IMR-90 (cell line): ENCODE results near the gene IQGAP2. TPM values are rescaled to one million over a fixed set of nuclear protein-coding genes. Genes with fewer than 3 reads are reported as not detected.

ENCODE experiments used
- ATAC-seq: fragments of 200-7000 bp; cut with Tn5 transposase; 2 replicates; pipeline ENCODE4 v1.9.1; 2020; ENCODE audit warnings: low read depth, mild to moderate bottlenecking, moderate library complexity
- BruUV-seq: library from RNA; stranded (reverse); fragments of 400-500 nt; replicated peaks from 2 replicates; lab custom pipeline; 2021; lab: Mats Ljungman, UMichigan
- CTCF ChIA-PET: fragments of 300-600 bp; formaldehyde crosslinking; extraction: SDS; loops from one replicate; lab custom pipeline; 2021; ENCODE audit warnings: antibody characterized with exemption; lab: Yijun Ruan, JAX
- POLR2A ChIA-PET: fragments of 300-600 bp; sonication (Branson Sonifier 250); formaldehyde crosslinking; loops from one replicate; lab custom pipeline; 2022; ENCODE audit warnings: antibody characterized with exemption; ENCODE audit not compliant: unreplicated experiment; lab: Charles Lee
- DNase-seq: peaks from one replicate; pipeline ENCODE4 v3.0.0; 2013
- H2AFZ ChIP-seq: replicated peaks from 2 replicates; pipeline ENCODE3; 2013; ENCODE audit warnings: low read length, mild to moderate bottlenecking; ENCODE audit not compliant: poor library complexity
- H2AK5ac ChIP-seq: 2 replicates; pipeline ENCODE4 v1.6.1; 2013; ENCODE audit warnings: low read depth, low read length, inconsistent platforms
- H2AK9ac ChIP-seq: replicated peaks from 2 replicates; pipeline ENCODE3; 2013; ENCODE audit warnings: mild to moderate bottlenecking, low read depth, low read length, moderate library complexity; ENCODE audit not compliant: poor library complexity
- H2BK120ac ChIP-seq: 2 replicates; pipeline ENCODE4 v1.6.1; 2013; ENCODE audit warnings: low read depth, low read length, inconsistent platforms
- H2BK15ac ChIP-seq: 3 replicates; pipeline ENCODE4 v1.6.1; 2013; ENCODE audit warnings: low read depth, low read length, inconsistent platforms
- H2BK20ac ChIP-seq: 2 replicates; pipeline ENCODE4 v1.6.1; 2013; ENCODE audit warnings: low read depth, mild to moderate bottlenecking, inconsistent platforms, low read length, moderate library complexity
- H2BK5ac ChIP-seq: 2 replicates; pipeline ENCODE4 v1.6.1; 2013; ENCODE audit warnings: mild to moderate bottlenecking, low read depth, low read length, inconsistent platforms; ENCODE audit not compliant: poor library complexity, severe bottlenecking
- H3K14ac ChIP-seq: replicated peaks from 2 replicates; pipeline ENCODE4 v1.6.1; 2013; ENCODE audit warnings: low read depth, low read length, inconsistent platforms
- H3K18ac ChIP-seq: 2 replicates; pipeline ENCODE4 v1.6.1; 2013; ENCODE audit warnings: low read depth, low read length, control low read depth
- H3K23ac ChIP-seq: 2 replicates; pipeline ENCODE4 v1.6.1; 2013; ENCODE audit warnings: low read depth, low read length, inconsistent platforms
- H3K27ac ChIP-seq: 2 replicates; pipeline ENCODE4 v1.5.1; 2013; ENCODE audit warnings: mild to moderate bottlenecking, control low read depth, low read length; ENCODE audit not compliant: insufficient read depth
- H3K27me3 ChIP-seq: 2 replicates; pipeline ENCODE4 v1.6.1; 2013; ENCODE audit warnings: low read length; ENCODE audit not compliant: control insufficient read depth, insufficient read depth
- H3K36me3 ChIP-seq: 2 replicates; pipeline ENCODE4 v1.6.1; 2013; ENCODE audit warnings: low read length, mixed read lengths; ENCODE audit not compliant: control insufficient read depth, insufficient read depth
- H3K4ac ChIP-seq: 2 replicates; pipeline ENCODE4 v1.6.1; 2013; ENCODE audit warnings: low read depth, low read length, inconsistent platforms
- H3K4me1 ChIP-seq: 2 replicates; pipeline ENCODE4 v1.6.1; 2013; ENCODE audit warnings: low read length, mixed read lengths; ENCODE audit not compliant: control insufficient read depth, insufficient read depth
- H3K4me2 ChIP-seq: 2 replicates; pipeline ENCODE4 v1.6.1; 2013; ENCODE audit warnings: low read depth, mild to moderate bottlenecking, control low read depth, low read length, moderate library complexity
- H3K4me3 ChIP-seq: 2 replicates; pipeline ENCODE4 v1.5.1; 2013; ENCODE audit warnings: low read depth, mild to moderate bottlenecking, control low read depth, low read length, moderate library complexity; ENCODE audit not compliant: insufficient read depth
- H3K56ac ChIP-seq: 2 replicates; pipeline ENCODE4 v1.6.1; 2013; ENCODE audit warnings: low read length, inconsistent platforms; ENCODE audit not compliant: insufficient read depth; ENCODE audit errors: extremely low read depth
- H3K79me1 ChIP-seq, 2 experiments: 2 replicates each; pipeline ENCODE4 v1.6.1; 2013; ENCODE audit warnings: low read length in 2 of 2, inconsistent platforms in 1 of 2, low read depth in 1 of 2
- H3K9ac ChIP-seq: 2 replicates; pipeline ENCODE4 v1.6.1; 2013; ENCODE audit warnings: low read depth, low read length, control low read depth
- H3K9me1 ChIP-seq: 2 replicates; pipeline ENCODE4 v1.6.1; 2013; ENCODE audit warnings: low read length, inconsistent platforms; ENCODE audit not compliant: insufficient read depth
- H3K9me3 ChIP-seq: 2 replicates; pipeline ENCODE4 v1.6.1; 2013; ENCODE audit warnings: low read length; ENCODE audit not compliant: control insufficient read depth, insufficient read depth
- H4K20me1 ChIP-seq: 2 replicates; pipeline ENCODE4 v1.6.1; 2013; ENCODE audit warnings: low read length, inconsistent platforms; ENCODE audit not compliant: insufficient read depth
- H4K5ac ChIP-seq: 2 replicates; pipeline ENCODE4 v1.6.1; 2013; ENCODE audit warnings: mild to moderate bottlenecking, low read depth, low read length, control low read depth
- H4K8ac ChIP-seq, 2 experiments: 2 replicates each; pipeline ENCODE4 v1.6.1; 2013; ENCODE audit warnings: low read depth in 2 of 2, low read length in 2 of 2, control low read depth in 1 of 2, inconsistent platforms in 1 of 2
- H4K91ac ChIP-seq: 2 replicates; pipeline ENCODE4 v1.6.1; 2013; ENCODE audit warnings: low read depth, low read length, inconsistent platforms; ENCODE audit not compliant: insufficient read depth
- BHLHE40 ChIP-seq: fragments of 150-350 bp; IDR thresholded peaks from 2 replicates; pipeline ENCODE4 v1.6.1; 2016; ENCODE audit warnings: mild to moderate bottlenecking, low read depth, low read length
- CEBPB ChIP-seq: IDR thresholded peaks from 2 replicates; pipeline ENCODE4 v1.6.1; 2012; ENCODE audit warnings: low read depth, low read length, improper control_type of control experiment
- CHD1 ChIP-seq: IDR thresholded peaks from 2 replicates; pipeline ENCODE4 v1.6.1; 2012; ENCODE audit warnings: low read depth, low read length, improper control_type of control experiment
- CTCF ChIP-seq: conservative IDR thresholded peaks from 2 replicates; pipeline ENCODE4 v1.5.1; 2012; ENCODE audit warnings: mild to moderate bottlenecking, low read depth, low read length, improper control_type of control experiment
- ELK1 ChIP-seq: fragments of 150-350 bp; IDR thresholded peaks from 2 replicates; pipeline ENCODE4 v1.6.1; 2016; ENCODE audit warnings: low read depth, mild to moderate bottlenecking, low read length, moderate library complexity, borderline replicate concordance
- FOS ChIP-seq: fragments of 150-350 bp; IDR thresholded peaks from 2 replicates; pipeline ENCODE4 v1.6.1; 2016; ENCODE audit warnings: low read depth, low read length
- MAFK ChIP-seq: IDR thresholded peaks from 2 replicates; pipeline ENCODE4 v1.6.1; 2012; ENCODE audit warnings: low read depth, low read length, improper control_type of control experiment
- MAZ ChIP-seq: IDR thresholded peaks from 2 replicates; pipeline ENCODE4 v1.6.1; 2012; ENCODE audit warnings: low read depth, mild to moderate bottlenecking, low read length, improper control_type of control experiment, moderate library complexity, borderline replicate concordance
- MXI1 ChIP-seq: IDR thresholded peaks from 2 replicates; pipeline ENCODE4 v1.6.1; 2012; ENCODE audit warnings: low read depth, mild to moderate bottlenecking, low read length, moderate library complexity, borderline replicate concordance
- NFE2L2 ChIP-seq: fragments of 150-350 bp; IDR thresholded peaks from 2 replicates; pipeline ENCODE4 v1.6.1; 2016; ENCODE audit warnings: low read depth, mild to moderate bottlenecking, low read length
- POLR2A ChIP-seq: IDR thresholded peaks from 2 replicates; pipeline ENCODE4 v1.6.1; 2012; ENCODE audit warnings: mild to moderate bottlenecking, low read depth, low read length
- RAD21 ChIP-seq: IDR thresholded peaks from 2 replicates; pipeline ENCODE4 v1.6.1; 2012; ENCODE audit warnings: low read length, improper control_type of control experiment
- RCOR1 ChIP-seq: IDR thresholded peaks from 2 replicates; pipeline ENCODE4 v1.6.1; 2012; ENCODE audit warnings: mild to moderate bottlenecking, low read length, improper control_type of control experiment; ENCODE audit not compliant: insufficient replicate concordance
- RFX5 ChIP-seq: IDR thresholded peaks from 2 replicates; pipeline ENCODE4 v1.8.0; 2012; ENCODE audit warnings: low read depth, mild to moderate bottlenecking, low read length, moderate library complexity
- SMC3 ChIP-seq: fragments of 150-350 bp; IDR thresholded peaks from 2 replicates; pipeline ENCODE4 v1.6.1; 2016; ENCODE audit warnings: low read depth, mild to moderate bottlenecking, antibody characterized with exemption, low read length, moderate library complexity
- USF2 ChIP-seq: fragments of 150-350 bp; IDR thresholded peaks from 2 replicates; pipeline ENCODE4 v1.6.1; 2017; ENCODE audit warnings: mild to moderate bottlenecking, antibody characterized with exemption, low read length, low read depth
- WGBS, 2 experiments: methylation state at CpG; one replicate each; pipeline versions ENCODE4 v1.1.5 to v1.1.7; 2013; ENCODE audit warnings: missing lambda C conversion rate in 2 of 2; ENCODE audit not compliant: insufficient read length in 1 of 2; ENCODE audit errors: extremely low coverage in 2 of 2; 5-methylcytosine and 5-hydroxymethylcytosine counted together
- dilution Hi-C: fragments of 300-500 bp; cut with HindIII; formaldehyde crosslinking; loops from one replicate; pipeline ENCODE4 v1.14.3; 2018; ENCODE audit warnings: low sequenced_read_pairs; ENCODE audit not compliant: unreplicated experiment
- in situ Hi-C: fragments of 300-500 bp; cut with MboI; formaldehyde crosslinking; loops from 3 replicates; pipeline ENCODE4 v1.14.3; 2019; ENCODE audit warnings: low sequenced_read_pairs, inconsistent platforms, mixed read lengths
- intact Hi-C: fragments of 100-400 bp; cut with micrococcal nuclease; formaldehyde crosslinking; loops from 2 replicates; pipeline ENCODE4 v1.10.0; 2022
- polyA plus RNA-seq, 3 experiments: library from polyadenylated mRNA; depleted of rRNA; stranded (reverse); fragments of >200 nt; gene quantifications; 2 replicates each; pipeline ENCODE4 v1.2.3, GENCODE V29; 2012; ENCODE audit warnings: low replicate concordance in 1 of 3
- total RNA-seq: library from RNA; depleted of rRNA; stranded (reverse); fragments of >200 nt; gene quantifications from 2 replicates; pipeline ENCODE4 v1.2.3, GENCODE V29; 2012

Gene IQGAP2
- total and polyA plus RNA-seq, 2 of the 4 experiments (the other 2 are of a cell fraction), result 0.21 to 0.36 TPM

GRCh38 chr5:76384705-76385104 is 18.4 kb upstream of the IQGAP2 start:
- H4K91ac ChIP-seq, result no peak overlapping the region
- no peak overlapping the region for H3K4ac ChIP-seq
- no peak overlapping the region for H4K5ac ChIP-seq
- H3K36me3 ChIP-seq, result no peaks in the 10 kb centered on the region
- H3K56ac ChIP-seq, result no peak overlapping the region
- no peaks in the 10 kb centered on the region for H3K4me1 ChIP-seq
- no peak overlapping the region for H3K4me3 ChIP-seq
- H2AK9ac ChIP-seq, result peak overlapping the region; percentile 31
- no peak for DNase-seq
- H3K27me3 ChIP-seq, result peaks cover 5% of the 10 kb centered on the region
- intact Hi-C loops, result no loop called here
- ChIA-PET POLR2A (no interaction called here), CTCF (no interaction called here)
- H3K9ac ChIP-seq, result no peak overlapping the region
- H3K18ac ChIP-seq, result no peak overlapping the region
- no peak overlapping the region for H3K23ac ChIP-seq
- no TSS peak for BruUV-seq
- H2BK15ac ChIP-seq, result no peak overlapping the region
- no peak overlapping the region for H2BK5ac ChIP-seq
- no peaks in the 10 kb centered on the region for H3K9me1 ChIP-seq
- H2BK20ac ChIP-seq, result no peak overlapping the region
- H4K20me1 ChIP-seq, result no peaks in the 10 kb centered on the region
- no peak for ATAC-seq
- H2BK120ac ChIP-seq, result no peak overlapping the region
- no peak overlapping the region for H3K14ac ChIP-seq
- dilution Hi-C loops, result no loop called here
- H2AFZ ChIP-seq, result no peak overlapping the region
- no peak overlapping the region for H2AK5ac ChIP-seq
- no peak overlapping the region for H3K4me2 ChIP-seq
- in situ Hi-C loops, result no loop called here
- no peak for TF ChIP-seq USF2
- TF ChIP-seq RFX5, result no peak
- TF ChIP-seq POLR2A, result no peak
- TF ChIP-seq BHLHE40, result no peak
- TF ChIP-seq MAFK, result no peak
- no peak for TF ChIP-seq NFE2L2
- no peak for TF ChIP-seq ELK1
- no peak for TF ChIP-seq CEBPB
- TF ChIP-seq SMC3, result no peak
- TF ChIP-seq FOS, result no peak
- no peak for TF ChIP-seq CTCF
- no peak for TF ChIP-seq MXI1
- TF ChIP-seq RAD21, result no peak
- TF ChIP-seq CHD1, result no peak
- no peak for TF ChIP-seq MAZ
- TF ChIP-seq RCOR1, result no peak
- no peak overlapping the region for H4K8ac ChIP-seq
- H3K79me1 ChIP-seq, result no peaks in the 10 kb centered on the region
- no peak overlapping the region for H3K27ac ChIP-seq
- WGBS, 2 experiments, result no CpG with 5 or more reads among the region's 3 CpGs
- no peaks in the 10 kb centered on the region for H3K9me3 ChIP-seq
